HEK293T (cell line): ENCODE data around the gene CD164.
"Not testable (repeated sequence)": the region's sequence is repeated elsewhere in the genome, so short reads cannot be mapped to it uniquely, and the experiment has no call there.

Source experiments
- CTCF ChIA-PET: fragments of 350-600 bp; formaldehyde crosslinking; extraction: SDS; loops from one replicate; lab custom pipeline; 2021; ENCODE audit warnings: antibody characterized with exemption, inconsistent platforms; lab: Yijun Ruan, JAX
- POLR2A ChIA-PET: fragments of 350-600 bp; formaldehyde crosslinking; extraction: SDS; loops from one replicate; lab custom pipeline; 2020; ENCODE audit warnings: antibody characterized with exemption, inconsistent platforms; lab: Yijun Ruan, JAX
- DNase-seq: peaks from one replicate; pipeline ENCODE4 v3.0.0; 2012; ENCODE audit warnings: mixed read lengths; ENCODE audit errors: extremely low spot score
- ARNT ChIP-seq: fragments of 450-650 bp; IDR thresholded peaks from 2 replicates; pipeline ENCODE4 v1.6.1; 2017; ENCODE audit warnings: mild to moderate bottlenecking
- BHLHE40 ChIP-seq: fragments of 450-650 bp; IDR thresholded peaks from 2 replicates; pipeline ENCODE4 v1.6.1; 2016; ENCODE audit warnings: mild to moderate bottlenecking, moderate library complexity, borderline replicate concordance
- CTBP1 ChIP-seq: fragments of 450-650 bp; IDR thresholded peaks from 2 replicates; pipeline ENCODE4 v1.6.1; 2016; ENCODE audit warnings: borderline replicate concordance
- ELF4 ChIP-seq: fragments of 450-650 bp; IDR thresholded peaks from 2 replicates; pipeline ENCODE4 v1.6.1; 2017; ENCODE audit warnings: antibody characterized with exemption
- FOXA1 ChIP-seq: fragments of 450-650 bp; IDR thresholded peaks from 2 replicates; pipeline ENCODE4 v1.6.1; 2016; ENCODE audit warnings: mild to moderate bottlenecking
- FOXK2 ChIP-seq: fragments of 450-650 bp; IDR thresholded peaks from 2 replicates; pipeline ENCODE4 v1.6.1; 2016; ENCODE audit warnings: mild to moderate bottlenecking
- FOXM1 ChIP-seq: fragments of 450-650 bp; IDR thresholded peaks from 2 replicates; pipeline ENCODE4 v1.6.1; 2017; ENCODE audit warnings: mild to moderate bottlenecking, borderline replicate concordance
- HDGF ChIP-seq: fragments of 450-650 bp; IDR thresholded peaks from 2 replicates; pipeline ENCODE4 v1.6.1; 2017; ENCODE audit warnings: antibody characterized with exemption, borderline replicate concordance
- L3MBTL2 ChIP-seq: fragments of 450-650 bp; conservative IDR thresholded peaks from 2 replicates; pipeline ENCODE4 v1.6.1; 2016; ENCODE audit warnings: mild to moderate bottlenecking
- LEF1 ChIP-seq: fragments of 450-650 bp; IDR thresholded peaks from 2 replicates; pipeline ENCODE4 v1.6.1; 2017; ENCODE audit warnings: mild to moderate bottlenecking, borderline replicate concordance
- NFRKB ChIP-seq: fragments of 450-650 bp; IDR thresholded peaks from 2 replicates; pipeline ENCODE4 v1.6.1; 2016; ENCODE audit warnings: mild to moderate bottlenecking, moderate library complexity
- PKNOX1 ChIP-seq: fragments of 450-650 bp; IDR thresholded peaks from 2 replicates; pipeline ENCODE4 v1.6.1; 2016
- SP1 ChIP-seq: fragments of 450-650 bp; IDR thresholded peaks from 2 replicates; pipeline ENCODE4 v1.6.1; 2017
- SUZ12 ChIP-seq: fragments of 450-650 bp; IDR thresholded peaks from 2 replicates; pipeline ENCODE4 v1.6.1; 2016; ENCODE audit warnings: mild to moderate bottlenecking
- TARDBP ChIP-seq: fragments of 450-650 bp; IDR thresholded peaks from 2 replicates; pipeline ENCODE4 v1.6.1; 2016
- ZNF384 ChIP-seq: fragments of 450-650 bp; IDR thresholded peaks from 2 replicates; pipeline ENCODE4 v1.6.1; 2016

The CD164 gene

DNA sequence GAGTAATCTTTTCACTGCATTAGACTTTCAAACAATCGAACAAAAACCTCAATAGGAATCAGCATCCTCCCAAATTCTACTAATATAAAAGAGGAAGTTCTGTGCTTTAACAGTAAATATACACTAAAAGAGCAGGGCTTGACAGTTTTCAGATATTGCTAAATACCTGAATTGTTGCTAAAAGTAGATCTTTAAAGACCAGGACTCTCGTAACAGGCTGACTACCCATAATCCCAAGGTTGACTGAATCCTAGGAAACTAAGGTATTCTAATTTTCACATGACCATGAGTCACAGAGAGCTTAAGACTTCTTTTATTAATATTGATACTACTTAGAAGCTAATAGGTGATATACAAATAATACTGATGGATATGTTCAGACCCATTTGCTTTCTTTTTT lies 10.1 kb downstream of the CD164 start:
- no peak for DNase-seq
- TF ChIP-seq FOXM1 (no peak), HDGF (no peak), FOXA1 (no peak), NFRKB (no peak), FOXK2 (no peak), SUZ12 (no peak), ZNF384 (no peak), ARNT (no peak), CTBP1 (no peak), BHLHE40 (no peak), SP1 (no peak), L3MBTL2 (no peak)
- ChIA-PET CTCF (no interaction called here), POLR2A (interaction anchor here (2.8 kb wide), 1 partner anchor 11 kb away, joined by 10 read pairs; the partner anchor contains the start of gene CD164)

- CTCF ChIA-PET: interaction anchor here (0.7 kb wide), 1 partner anchor 12 kb away, joined by 3 read pairs; no protein-coding TSS in a partner anchor
Measured at GRCh38 chr6:109370792-109371191, 11.5 kb downstream of the CD164 start.

GRCh38 chr6:109370336-109370735 lies 11.9 kb downstream of the CD164 start:
- no peak for DNase-seq
- CTCF ChIA-PET: no interaction called here
- TF ChIP-seq FOXK2: no peak
- no peak for TF ChIP-seq PKNOX1
- no peak for TF ChIP-seq ELF4
- no peak for TF ChIP-seq ZNF384
- no peak for TF ChIP-seq SUZ12
- no peak for TF ChIP-seq TARDBP
- TF ChIP-seq FOXA1: no peak
- no peak for TF ChIP-seq LEF1
- no peak for TF ChIP-seq L3MBTL2
- TF ChIP-seq NFRKB: no peak
- TF ChIP-seq HDGF: no peak
- no peak for TF ChIP-seq CTBP1
- TF ChIP-seq FOXM1: no peak
- no peak for TF ChIP-seq ARNT
- no peak for TF ChIP-seq BHLHE40
- no peak for TF ChIP-seq SP1
- POLR2A ChIA-PET: no interaction called here

More at GRCh38 chr6:109370792-109371191, 11.5 kb downstream of the CD164 start:
- no peak for DNase-seq
- POLR2A ChIA-PET: no interaction called here
- TF ChIP-seq CTBP1 (no peak), ELF4 (peak; percentile 19; the same call in 1 of the 2 replicates)

GRCh38 chr6:109369728-109370127 lies 12.5 kb downstream of the CD164 start:
- no peak for DNase-seq
- CTCF ChIA-PET: no interaction called here
- POLR2A ChIA-PET: no interaction called here
- TF ChIP-seq TARDBP (no peak), LEF1 (no peak), FOXM1 (no peak), L3MBTL2 (no peak), FOXK2 (no peak), ARNT (no peak)

DNA sequence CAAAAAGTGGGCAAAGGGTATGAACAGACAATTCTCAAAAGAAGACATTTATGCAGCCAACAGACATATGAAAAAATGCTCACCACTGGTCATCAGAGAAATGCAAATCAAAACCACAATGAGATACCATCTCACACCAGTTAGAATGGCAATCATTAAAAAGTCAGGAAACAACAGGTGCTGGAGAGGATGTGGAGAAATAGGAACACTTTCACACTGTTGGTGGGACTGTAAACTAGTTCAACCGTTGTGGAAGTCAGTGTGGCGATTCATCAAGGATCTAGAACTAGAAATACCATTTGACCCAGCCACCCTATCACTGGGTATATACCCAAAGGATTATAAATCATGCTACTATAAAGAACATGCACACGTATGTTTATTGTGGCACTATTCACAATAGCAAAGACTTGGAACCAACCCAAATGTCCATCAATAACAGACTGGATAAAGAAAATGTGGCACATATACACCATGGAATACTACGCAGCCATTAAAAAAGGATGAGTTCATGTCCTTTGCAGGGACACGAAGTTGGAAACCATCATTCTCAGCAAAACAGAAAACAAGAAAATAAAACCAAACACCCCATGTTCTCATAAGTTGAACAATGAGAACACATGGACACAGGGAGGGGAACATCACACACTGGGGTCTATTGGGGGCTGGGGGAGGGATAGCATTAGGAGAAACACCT lies 17.7 kb downstream of the CD164 start:
- CTCF ChIA-PET, DNase-seq, POLR2A ChIA-PET: not testable (repeated sequence)

DNA sequence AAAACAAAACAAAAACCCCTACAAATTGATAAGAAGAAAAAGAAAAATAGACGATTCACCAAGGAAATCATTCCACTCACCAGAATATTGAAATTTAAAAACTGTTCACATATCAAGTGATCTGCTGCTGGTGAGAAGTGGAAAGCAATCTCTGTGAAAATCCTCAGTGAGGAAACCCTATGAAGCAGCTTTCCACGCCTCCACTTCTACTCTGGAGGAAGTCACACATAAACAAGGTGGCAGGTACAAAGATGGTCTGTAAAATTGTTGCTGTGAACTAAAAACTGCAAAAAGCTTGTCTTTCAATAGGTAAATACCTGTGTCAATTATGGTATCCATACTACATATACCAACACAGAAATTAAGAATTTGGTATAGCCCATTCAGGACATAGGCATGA lies 18.5 kb downstream of the CD164 start:
- ChIA-PET CTCF (no interaction called here), POLR2A (no interaction called here)
- DNase-seq: no peak
- no peak for TF ChIP-seq ZNF384
- no peak for TF ChIP-seq FOXM1
- no peak for TF ChIP-seq ELF4

DNA sequence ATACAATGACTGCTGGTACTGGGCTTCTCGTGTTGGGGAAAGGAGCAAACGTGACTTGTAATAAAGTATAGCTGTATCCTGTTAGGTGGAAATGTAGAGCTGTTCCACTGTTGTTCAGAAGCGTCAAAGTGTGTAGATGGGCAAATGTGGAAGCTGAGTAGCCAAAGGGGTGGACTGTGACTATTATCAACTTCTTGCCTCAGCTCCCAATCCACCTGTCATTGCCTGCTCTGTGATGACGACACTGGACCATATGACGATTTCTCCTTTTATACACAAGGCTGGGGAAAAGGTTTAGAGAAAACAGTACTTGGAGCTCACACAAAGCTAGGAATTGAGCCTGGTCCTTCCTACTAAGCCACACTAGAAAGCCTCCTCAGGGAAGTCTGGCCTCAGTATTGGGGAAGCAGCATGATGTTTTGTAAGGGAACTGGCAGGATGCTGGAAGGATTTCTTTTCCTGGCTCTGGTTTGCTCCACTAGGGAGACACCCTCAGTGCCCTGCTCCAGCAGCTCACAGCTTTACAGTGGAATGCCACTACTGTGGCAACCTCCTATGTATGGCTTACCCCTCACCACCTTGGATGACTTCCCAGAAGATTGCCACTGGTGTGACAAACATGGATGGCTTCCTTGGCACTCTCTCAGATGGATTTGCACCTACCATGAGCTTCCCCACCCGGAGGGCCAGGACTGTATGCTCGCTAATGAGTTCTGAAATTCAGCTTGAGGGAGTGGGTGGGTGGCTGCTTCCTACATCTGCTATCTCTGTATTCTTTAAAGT lies 20.0 kb downstream of the CD164 start:
- POLR2A ChIA-PET: interaction anchor here (1.1 kb wide), 1 partner anchor 21 kb away, joined by 3 read pairs; the partner anchor contains the start of gene CD164
- CTCF ChIA-PET: no interaction called here
- TF ChIP-seq FOXA1 (no peak), LEF1 (no peak), NFRKB (no peak), BHLHE40 (no peak), SUZ12 (no peak), FOXM1 (no peak), ELF4 (no peak), PKNOX1 (no peak), FOXK2 (no peak), TARDBP (no peak), L3MBTL2 (no peak)
- no peak for DNase-seq
